Upper lobe of left lung (tissue), 4 donors: ENCODE data around the gene CHADL.

Experiments used
- EP300 ChIP-seq, 4 donors: sonication (generic); formaldehyde crosslinking; IDR thresholded peaks; one replicate each; pipeline ENCODE4 v1.5.1; 2017; ENCODE audit warnings: antibody characterized with exemption in 4 of 4, control low read depth in 2 of 4
- POLR2A ChIP-seq, 4 donors: fragments of 450-650 bp; IDR thresholded peaks; one replicate each; pipeline ENCODE4 v1.5.1; 2016 to 2017; ENCODE audit warnings: antibody characterized with exemption in 4 of 4, mild to moderate bottlenecking in 2 of 4
- POLR2AphosphoS5 ChIP-seq, 2 donors: sonication (generic); formaldehyde crosslinking; IDR thresholded peaks; one replicate each; pipeline ENCODE4 v1.5.1; 2017; ENCODE audit warnings: antibody characterized with exemption in 2 of 2
- TF ChIP-seq, protein P1 (sequence below), 6 experiments: fragments of 450-650 bp in 4 of 6; fragments of 200-600 bp in 2 of 6; sonication (generic) in 2 of 6; IDR thresholded peaks; one replicate each; pipeline ENCODE4 v1.5.1; 2016 to 2019; ENCODE audit warnings: antibody characterized with exemption in 6 of 6

DNA sequence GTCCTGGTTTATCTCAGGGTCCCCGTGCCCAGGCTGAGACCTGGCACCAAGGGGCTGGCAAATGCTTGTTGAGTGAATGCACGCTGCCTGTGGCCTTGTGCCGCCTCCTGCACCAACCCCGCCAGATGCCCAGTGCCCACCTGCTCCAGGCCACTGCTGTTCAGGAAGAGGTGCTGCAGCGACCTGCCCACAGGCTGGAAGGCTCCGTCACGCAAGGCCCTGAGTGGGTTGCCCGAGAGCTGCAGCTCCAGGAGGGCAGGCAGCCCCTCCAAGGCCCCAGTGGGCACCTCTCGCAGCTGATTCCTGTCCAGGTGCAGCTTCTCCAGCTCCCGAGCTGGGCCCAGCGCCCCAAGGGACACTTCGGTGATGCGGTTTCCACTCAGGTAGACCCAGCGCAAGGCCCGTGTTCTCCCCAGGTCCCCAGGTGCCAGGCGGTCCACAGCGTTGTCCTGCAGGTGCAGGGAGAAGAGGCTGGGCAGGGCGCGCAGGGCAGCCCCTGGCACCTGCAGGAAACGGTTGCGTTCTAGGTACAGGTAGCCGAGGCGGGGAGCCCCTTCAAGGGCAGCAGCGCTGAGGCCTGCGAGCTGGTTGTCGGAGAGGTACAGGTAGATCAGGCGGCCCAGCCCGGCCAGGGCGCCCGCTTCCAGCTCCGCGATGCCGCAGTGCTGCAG is 3.6 kb downstream of the CHADL start:
- TF ChIP-seq, protein P1, sequence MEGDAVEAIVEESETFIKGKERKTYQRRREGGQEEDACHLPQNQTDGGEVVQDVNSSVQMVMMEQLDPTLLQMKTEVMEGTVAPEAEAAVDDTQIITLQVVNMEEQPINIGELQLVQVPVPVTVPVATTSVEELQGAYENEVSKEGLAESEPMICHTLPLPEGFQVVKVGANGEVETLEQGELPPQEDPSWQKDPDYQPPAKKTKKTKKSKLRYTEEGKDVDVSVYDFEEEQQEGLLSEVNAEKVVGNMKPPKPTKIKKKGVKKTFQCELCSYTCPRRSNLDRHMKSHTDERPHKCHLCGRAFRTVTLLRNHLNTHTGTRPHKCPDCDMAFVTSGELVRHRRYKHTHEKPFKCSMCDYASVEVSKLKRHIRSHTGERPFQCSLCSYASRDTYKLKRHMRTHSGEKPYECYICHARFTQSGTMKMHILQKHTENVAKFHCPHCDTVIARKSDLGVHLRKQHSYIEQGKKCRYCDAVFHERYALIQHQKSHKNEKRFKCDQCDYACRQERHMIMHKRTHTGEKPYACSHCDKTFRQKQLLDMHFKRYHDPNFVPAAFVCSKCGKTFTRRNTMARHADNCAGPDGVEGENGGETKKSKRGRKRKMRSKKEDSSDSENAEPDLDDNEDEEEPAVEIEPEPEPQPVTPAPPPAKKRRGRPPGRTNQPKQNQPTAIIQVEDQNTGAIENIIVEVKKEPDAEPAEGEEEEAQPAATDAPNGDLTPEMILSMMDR (IDR thresholded peaks at IDR 0.05) = no peak
- TF ChIP-seq POLR2AphosphoS5 (IDR thresholded peaks at IDR 0.05) (no peak), POLR2A (IDR thresholded peaks at IDR 0.05) (no peak), EP300 (IDR thresholded peaks at IDR 0.05) (no peak)
